Stomach smooth muscle (tissue), 2 donors: ENCODE data around the gene CDK5RAP3.
"Not testable (repeated sequence)": the region's sequence is repeated elsewhere in the genome, so short reads cannot be mapped to it uniquely, and the experiment has no call there.

ENCODE experiments used
- H3K27ac ChIP-seq: one replicate; pipeline ENCODE4 v1.7.0; 2013; ENCODE audit warnings: mild to moderate bottlenecking, low read length, inconsistent platforms
- H3K27me3 ChIP-seq, 2 donors: one replicate each; pipeline ENCODE4 v1.7.0; 2013; ENCODE audit warnings: low read length in 2 of 2; ENCODE audit not compliant: insufficient read depth in 2 of 2, control insufficient read depth in 1 of 2
- H3K36me3 ChIP-seq, 2 donors: one replicate each; pipeline ENCODE4 v1.7.0; 2013; ENCODE audit warnings: low read length in 2 of 2; ENCODE audit not compliant: control insufficient read depth in 2 of 2, insufficient read depth in 2 of 2
- H3K4me1 ChIP-seq: one replicate; pipeline ENCODE4 v1.7.0; 2013; ENCODE audit warnings: low read length; ENCODE audit not compliant: control insufficient read depth, insufficient read depth
- H3K4me3 ChIP-seq, 2 donors: one replicate each; pipeline ENCODE4 v1.7.0; 2013; ENCODE audit warnings: low read length in 2 of 2
- H3K9ac ChIP-seq, 2 donors: one replicate each; pipeline ENCODE4 v1.7.0; 2013; ENCODE audit warnings: low read length in 2 of 2, mild to moderate bottlenecking in 1 of 2
- H3K9me3 ChIP-seq, 2 donors: one replicate each; pipeline ENCODE4 v1.7.0; 2013; ENCODE audit warnings: low read length in 2 of 2; ENCODE audit not compliant: control insufficient read depth in 2 of 2
- donor health status: healthy.
- donor health status: Pancreatic carcinoma.

CDK5RAP3 gene

DNA sequence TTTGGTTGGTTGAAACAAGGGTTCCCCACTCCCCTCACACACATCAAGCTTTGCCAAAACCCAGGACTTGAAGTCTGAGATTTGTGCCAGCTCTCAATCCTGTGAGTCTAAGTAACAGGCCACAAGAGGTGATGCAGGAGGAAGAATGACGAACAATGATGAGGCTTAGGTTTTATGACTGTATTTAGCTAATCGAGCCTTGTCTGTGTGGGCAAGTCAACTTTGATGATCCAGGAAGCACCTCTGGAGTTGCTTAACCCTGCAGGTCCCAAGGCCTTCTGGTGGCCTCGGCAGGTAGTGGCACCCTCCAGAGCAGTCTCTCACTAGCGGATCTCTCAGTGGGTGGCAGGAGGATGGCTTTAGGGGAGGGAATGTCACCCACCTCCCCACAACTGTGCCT is 28.7 kb downstream of the CDK5RAP3 start:
- H3K9ac ChIP-seq, result no peak overlapping the region
- H3K36me3 ChIP-seq, result no peaks in the 10 kb centered on the region
- H3K4me1 ChIP-seq, result peaks cover 9% of the 10 kb centered on the region
- peaks cover 0 to 3% of the 10 kb centered on the region in 2 donors for H3K27me3 ChIP-seq
- no peaks in the 10 kb centered on the region for H3K9me3 ChIP-seq
- no peak overlapping the region for H3K27ac ChIP-seq
- no peak overlapping the region for H3K4me3 ChIP-seq

DNA sequence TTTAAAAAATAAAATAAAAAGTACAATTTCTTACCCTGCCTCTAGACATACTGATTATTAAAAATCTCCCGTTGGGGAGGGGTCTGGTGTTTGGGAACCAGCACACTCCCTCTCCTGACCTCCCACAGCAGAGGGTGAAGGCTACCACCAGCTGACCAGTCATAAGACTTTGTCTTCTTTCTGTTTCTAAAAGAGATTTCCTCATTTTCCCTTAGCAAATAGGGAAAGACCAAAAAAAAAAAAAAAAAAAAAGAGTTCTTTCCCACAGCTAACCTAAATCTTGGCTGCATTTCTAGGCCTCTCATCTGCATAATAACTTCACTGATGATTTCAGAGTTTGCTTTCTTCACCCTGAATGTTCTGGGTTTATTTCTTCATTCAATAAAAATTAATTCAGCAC is 30.3 kb downstream of the CDK5RAP3 start:
- H3K27me3 ChIP-seq, result no peaks in the 10 kb centered on the region
- peaks cover 9% of the 10 kb centered on the region for H3K4me1 ChIP-seq
- H3K4me3 ChIP-seq, result no peak overlapping the region
- no peaks in the 10 kb centered on the region for H3K9me3 ChIP-seq
- H3K36me3 ChIP-seq, result no peaks in the 10 kb centered on the region
- no peak overlapping the region for H3K27ac ChIP-seq
- no peak overlapping the region for H3K9ac ChIP-seq

GRCh38 chr17:48001657-48002056 is 30.7 kb downstream of the CDK5RAP3 start:
- not testable (repeated sequence) for H3K27ac ChIP-seq, H3K4me3 ChIP-seq, H3K9ac ChIP-seq, H3K4me1 ChIP-seq, H3K36me3 ChIP-seq, H3K9me3 ChIP-seq, H3K27me3 ChIP-seq

DNA sequence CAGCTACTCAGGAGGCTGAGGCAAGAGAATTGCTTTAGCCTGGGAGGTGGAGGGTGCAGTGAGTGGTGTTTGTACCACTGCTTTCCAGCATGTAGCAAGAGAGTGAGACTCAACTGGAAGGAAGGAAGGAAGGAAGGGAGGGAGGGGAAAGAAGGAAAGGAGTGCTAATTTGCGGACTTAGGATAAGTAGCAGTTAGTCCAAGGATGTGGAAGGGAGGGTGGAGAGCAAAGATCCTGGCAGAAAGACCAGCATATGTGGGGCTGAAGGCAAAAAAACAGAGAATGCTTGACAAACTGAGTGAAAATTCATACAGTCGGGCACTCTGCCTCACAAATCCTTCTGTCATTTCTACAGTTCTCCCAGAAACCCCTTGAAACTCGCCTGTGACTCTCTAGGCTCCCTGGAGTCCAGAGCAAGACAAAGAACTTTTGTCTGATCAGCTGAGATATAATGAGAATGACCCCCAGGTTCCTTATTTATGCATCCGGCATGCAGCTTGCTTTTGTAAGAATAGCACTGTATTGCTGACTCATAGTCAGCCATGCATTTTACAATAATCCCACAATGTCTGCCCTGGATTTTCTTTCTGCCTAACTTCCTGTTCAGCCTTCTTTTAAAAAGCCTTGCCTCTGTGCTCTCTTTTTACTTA is 31.5 kb downstream of the CDK5RAP3 start:
- no peak overlapping the region for H3K27ac ChIP-seq
- H3K4me3 ChIP-seq, result no peak overlapping the region
- H3K9ac ChIP-seq, result peak overlapping the region; percentile 26 to 36
- H3K4me1 ChIP-seq, result peaks cover 9% of the 10 kb centered on the region
- H3K36me3 ChIP-seq, result no peaks in the 10 kb centered on the region
- H3K27me3 ChIP-seq, result no peaks in the 10 kb centered on the region
- H3K9me3 ChIP-seq, result no peaks in the 10 kb centered on the region

DNA sequence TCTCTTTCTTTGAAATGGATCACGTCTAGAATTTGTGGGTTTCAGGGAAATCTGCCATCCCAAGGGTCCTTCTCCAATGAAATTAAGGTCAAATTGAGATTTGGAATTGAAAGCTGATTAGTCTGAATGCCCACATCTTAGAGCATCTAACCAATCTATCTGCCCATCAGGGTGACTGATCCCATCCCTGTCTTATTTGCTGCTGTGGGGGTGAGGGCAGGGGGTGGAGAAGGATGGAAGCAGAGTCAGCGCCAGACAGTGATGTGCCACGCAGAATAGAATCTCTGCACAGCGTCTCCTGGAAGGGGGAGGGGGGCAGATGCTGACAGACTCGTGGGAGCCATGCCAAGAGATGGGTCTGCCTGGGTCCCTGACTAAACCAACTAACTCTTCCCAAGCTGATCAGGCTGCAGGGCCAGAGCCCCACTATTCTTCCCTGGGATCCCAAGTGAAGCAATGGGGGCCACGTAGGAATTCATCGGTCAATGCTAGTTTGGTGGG is 32.1 kb downstream of the CDK5RAP3 start:
- Histone ChIP-seq H3K36me3 (no peaks in the 10 kb centered on the region), H3K9ac (peak overlapping the region; percentile 1 to 26), H3K4me3 (no peak overlapping the region), H3K4me1 (peaks cover 9% of the 10 kb centered on the region), H3K27ac (no peak overlapping the region), H3K27me3 (no peaks in the 10 kb centered on the region), H3K9me3 (no peaks in the 10 kb centered on the region)

DNA sequence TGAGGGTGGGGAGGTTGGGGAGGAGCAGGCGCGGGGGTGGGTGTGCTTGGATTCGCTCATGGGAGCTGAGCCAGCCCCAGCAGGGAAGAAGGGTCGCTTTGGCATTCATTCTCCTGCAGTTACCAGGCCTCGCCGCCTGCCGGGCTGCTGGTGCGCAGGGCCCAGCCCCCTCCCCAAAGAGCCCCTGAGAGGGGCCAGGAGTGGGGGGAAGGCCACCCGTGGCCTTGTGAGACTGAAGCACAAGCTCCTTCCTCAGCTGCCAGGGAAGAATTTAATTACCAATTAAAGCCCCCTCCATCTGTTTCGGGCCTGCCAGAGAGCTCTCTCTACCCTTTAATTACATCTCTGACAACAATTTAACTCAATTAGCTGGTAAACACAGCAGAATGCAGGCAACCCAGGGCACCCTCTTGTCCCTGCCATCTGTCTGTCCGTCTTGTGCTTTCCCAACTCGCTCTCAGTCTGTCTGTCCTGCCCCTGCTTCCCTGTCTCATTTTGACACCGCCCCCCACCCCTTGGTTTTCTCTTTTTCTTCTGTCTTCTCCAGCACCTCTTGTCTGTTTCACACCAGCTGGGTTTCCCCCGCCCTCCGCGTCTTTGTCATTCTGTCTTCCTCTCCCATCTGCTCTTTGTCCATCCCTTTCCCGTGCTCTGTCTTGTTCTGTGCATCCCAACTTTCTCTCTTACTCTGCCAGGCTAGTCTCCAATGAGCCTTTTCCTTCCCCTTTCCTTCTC is 32.7 kb downstream of the CDK5RAP3 start:
- H3K36me3 ChIP-seq, result no peaks in the 10 kb centered on the region
- no peaks in the 10 kb centered on the region for H3K9me3 ChIP-seq
- H3K4me3 ChIP-seq, result no peak overlapping the region
- no peak overlapping the region for H3K9ac ChIP-seq
- H3K4me1 ChIP-seq, result peaks cover 9% of the 10 kb centered on the region
- H3K27me3 ChIP-seq, result no peaks in the 10 kb centered on the region
- no peak overlapping the region for H3K27ac ChIP-seq

DNA sequence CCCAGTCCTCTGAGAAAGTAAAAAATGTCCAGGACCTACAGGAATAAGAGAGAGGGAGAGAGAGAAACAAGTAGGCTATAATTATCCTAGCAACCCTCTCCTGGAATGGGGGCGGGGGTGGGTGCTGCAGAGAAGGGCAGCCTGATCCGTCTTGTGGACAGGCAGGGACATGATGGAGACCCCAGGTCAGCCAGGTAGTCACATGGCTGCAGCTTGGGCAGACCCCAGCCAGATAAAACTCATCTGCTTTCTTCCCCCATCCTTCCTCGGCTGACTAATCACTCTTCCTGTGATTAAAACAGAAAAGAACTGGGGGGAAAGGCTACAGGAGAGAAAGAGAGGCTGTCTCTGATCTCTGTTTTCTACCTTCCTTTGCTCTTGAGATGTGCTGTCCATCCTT is 34.1 kb downstream of the CDK5RAP3 start:
- Histone ChIP-seq H3K36me3 (no peaks in the 10 kb centered on the region), H3K4me3 (no peak overlapping the region), H3K9ac (no peak overlapping the region), H3K9me3 (no peaks in the 10 kb centered on the region), H3K27ac (no peak overlapping the region), H3K27me3 (no peaks in the 10 kb centered on the region), H3K4me1 (peaks cover 9% of the 10 kb centered on the region)

DNA sequence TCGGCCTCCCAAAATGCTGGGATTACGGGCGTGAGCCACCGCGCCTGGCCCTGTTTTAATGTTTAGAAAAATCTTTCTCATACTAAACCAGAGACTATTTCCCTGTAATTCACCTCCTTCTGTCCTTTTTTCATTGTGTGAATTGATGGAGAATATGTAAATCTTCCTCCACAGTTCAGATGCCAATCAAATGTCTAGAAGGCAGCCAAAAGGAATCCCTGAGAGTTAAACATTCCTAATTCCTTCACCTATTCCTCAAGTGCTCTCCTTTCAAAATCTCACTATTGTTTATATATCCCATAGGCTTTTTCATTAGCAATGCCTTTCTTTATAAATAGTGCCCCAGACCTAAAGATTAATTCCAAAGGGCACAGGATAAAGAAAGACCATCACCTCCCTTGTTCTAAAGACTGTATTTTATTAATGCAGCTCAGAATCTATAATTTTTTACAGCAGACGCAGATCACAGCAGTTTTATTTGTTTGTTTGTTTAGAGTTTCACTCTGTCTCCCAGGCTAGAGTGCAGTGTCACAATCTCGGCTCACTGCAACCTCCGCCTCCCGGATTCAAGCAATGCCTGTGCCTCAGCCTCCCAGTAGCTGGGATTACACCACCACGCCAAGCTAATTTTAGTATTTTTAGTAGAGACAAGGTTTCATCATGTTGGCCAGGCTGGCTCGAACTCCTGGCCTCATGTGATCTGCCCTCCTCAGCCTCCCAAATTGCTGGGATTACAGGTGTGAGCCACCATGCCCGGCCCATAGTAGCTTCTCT is 36.2 kb downstream of the CDK5RAP3 start:
- Histone ChIP-seq H3K36me3 (no peaks in the 10 kb centered on the region), H3K27me3 (peaks cover 8 to 12% of the 10 kb centered on the region in 2 donors), H3K27ac (no peak overlapping the region), H3K9me3 (no peaks in the 10 kb centered on the region), H3K4me1 (peaks cover 15% of the 10 kb centered on the region), H3K4me3 (no peak overlapping the region), H3K9ac (no peak overlapping the region)

DNA sequence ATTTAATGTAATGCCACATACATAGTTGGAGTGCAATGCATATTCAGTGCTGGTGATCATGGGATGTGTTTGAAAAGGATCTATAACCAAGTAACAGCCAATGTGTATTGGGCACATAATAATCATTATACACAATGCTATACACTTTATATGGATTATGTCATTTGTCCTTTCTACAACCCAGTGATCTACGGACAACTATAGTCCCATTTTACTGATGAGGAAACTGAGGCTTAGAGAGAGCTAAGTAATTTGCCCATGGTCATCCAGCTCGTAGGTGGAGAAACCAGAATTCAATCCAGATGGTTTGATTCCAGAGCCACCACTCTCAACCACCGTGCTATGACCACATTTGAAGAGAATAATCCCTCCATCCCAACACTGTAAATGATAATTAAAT is 39.3 kb downstream of the CDK5RAP3 start:
- peaks cover 13% of the 10 kb centered on the region for H3K4me1 ChIP-seq
- H3K27ac ChIP-seq, result no peak overlapping the region
- peaks cover 19 to 25% of the 10 kb centered on the region in 2 donors for H3K27me3 ChIP-seq
- no peak overlapping the region for H3K9ac ChIP-seq
- no peaks in the 10 kb centered on the region for H3K36me3 ChIP-seq
- no peak overlapping the region for H3K4me3 ChIP-seq
- H3K9me3 ChIP-seq, result no peaks in the 10 kb centered on the region

DNA sequence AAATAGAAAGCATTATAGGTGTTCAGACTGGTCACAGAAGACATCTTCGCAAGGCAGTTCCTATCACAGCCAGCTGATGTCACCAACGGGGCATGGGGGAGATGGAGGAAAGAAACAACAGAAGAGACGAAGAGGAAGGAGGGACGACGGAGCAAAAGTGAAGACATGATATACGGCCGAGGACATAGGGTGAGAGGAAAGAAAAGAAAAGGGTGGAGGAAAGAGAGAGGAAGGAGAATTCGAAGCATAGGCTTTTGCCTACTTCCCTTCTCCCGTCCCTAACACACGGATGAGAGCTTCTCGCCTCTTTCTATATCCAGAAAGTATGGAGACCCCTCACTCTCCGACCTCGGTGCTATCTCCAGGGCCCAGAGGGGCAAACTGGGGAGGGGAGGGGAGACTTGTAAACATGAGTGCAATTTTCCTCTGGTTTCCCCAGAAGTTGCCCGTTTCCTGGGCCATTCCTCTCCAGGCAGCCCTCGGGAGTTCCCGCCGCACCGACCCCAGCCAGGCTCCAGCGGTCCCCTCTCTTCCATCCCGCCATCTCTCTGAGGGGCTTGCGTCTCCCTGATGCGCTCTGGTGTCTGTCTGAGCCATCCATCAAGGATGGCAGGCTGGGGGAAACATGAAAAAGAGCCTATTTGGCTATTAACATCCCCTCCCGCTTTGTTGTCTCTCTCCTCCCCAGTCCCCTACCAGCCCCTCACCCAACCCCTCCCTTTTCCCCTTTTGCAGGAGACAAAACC is 40.7 kb downstream of the CDK5RAP3 start:
- no peak overlapping the region for H3K9ac ChIP-seq
- H3K4me3 ChIP-seq, result peak overlapping the region; percentile 12 to 58
- H3K9me3 ChIP-seq, result no peaks in the 10 kb centered on the region
- no peaks in the 10 kb centered on the region for H3K36me3 ChIP-seq
- peaks cover 19 to 25% of the 10 kb centered on the region in 2 donors for H3K27me3 ChIP-seq
- peaks cover 13% of the 10 kb centered on the region for H3K4me1 ChIP-seq
- H3K27ac ChIP-seq, result no peak overlapping the region
